ENCODE measurements around the gene GATB.

The GATB gene

GRCh38 chr4:151797853-151798252 is 37.0 kb upstream of the GATB start:
- no peaks in the 10 kb centered on the region for H3F3A ChIP-seq (ENCODE audit: insufficient read depth, low read length)
- H3K4me1 ChIP-seq (ENCODE audit: insufficient read depth, low read length, severe bottlenecking): no peaks in the 10 kb centered on the region
- no peak overlapping the region for H3K4me2 ChIP-seq (ENCODE audit: low read length)
- no peaks in the 10 kb centered on the region for H3K9me3 ChIP-seq (ENCODE audit: low read length)
- H3K4me3 ChIP-seq (ENCODE audit: low read depth, low read length, poor library complexity, severe bottlenecking): no peak overlapping the region
- no peak overlapping the region for H2AFZ ChIP-seq (ENCODE audit: low read length)
- no peak overlapping the region for H3K9ac ChIP-seq (ENCODE audit: low read length)
- no peaks in the 10 kb centered on the region for H3K36me3 ChIP-seq (ENCODE audit: insufficient read depth, low read length)
- no peaks in the 10 kb centered on the region for H3K79me2 ChIP-seq (ENCODE audit: insufficient read depth, low read length)
- H4K20me1 ChIP-seq (ENCODE audit: insufficient read depth, low read length): no peaks in the 10 kb centered on the region
- TF ChIP-seq EZH2 (IDR thresholded peaks at IDR 0.05; ENCODE audit: borderline replicate concordance, low read length): no peak
- TF ChIP-seq CTCF (IDR thresholded peaks at IDR 0.05; ENCODE audit: low read length): no peak
- H3K9me2 ChIP-seq (ENCODE audit: low read depth, low read length): no peaks in the 10 kb centered on the region
- no peaks in the 10 kb centered on the region for H3K27me3 ChIP-seq (ENCODE audit: insufficient read depth, low read length)
- no peak overlapping the region for H3K27ac ChIP-seq (ENCODE audit: low read depth, low read length, poor library complexity, severe bottlenecking)

- H3K4me3 ChIP-seq (ENCODE audit: low read depth, low read length, poor library complexity, severe bottlenecking): no peak overlapping the region
- no peak for TF ChIP-seq CTCF (IDR thresholded peaks at IDR 0.05; ENCODE audit: low read length)
- no peak for TF ChIP-seq EZH2 (IDR thresholded peaks at IDR 0.05; ENCODE audit: borderline replicate concordance, low read length)
- H3K27me3 ChIP-seq (ENCODE audit: insufficient read depth, low read length): no peaks in the 10 kb centered on the region
- H3K9me2 ChIP-seq (ENCODE audit: low read depth, low read length): no peaks in the 10 kb centered on the region
- no peaks in the 10 kb centered on the region for H3K4me1 ChIP-seq (ENCODE audit: insufficient read depth, low read length, severe bottlenecking)
- no peaks in the 10 kb centered on the region for H3K9me3 ChIP-seq (ENCODE audit: low read length)
- H3K27ac ChIP-seq (ENCODE audit: low read depth, low read length, poor library complexity, severe bottlenecking): no peak overlapping the region
- H2AFZ ChIP-seq (ENCODE audit: low read length): no peak overlapping the region
- H3K4me2 ChIP-seq (ENCODE audit: low read length): no peak overlapping the region
- no peaks in the 10 kb centered on the region for H3K79me2 ChIP-seq (ENCODE audit: insufficient read depth, low read length)
- no peaks in the 10 kb centered on the region for H4K20me1 ChIP-seq (ENCODE audit: insufficient read depth, low read length)
- no peaks in the 10 kb centered on the region for H3F3A ChIP-seq (ENCODE audit: insufficient read depth, low read length)
- H3K9ac ChIP-seq (ENCODE audit: low read length): no peak overlapping the region
- H3K36me3 ChIP-seq (ENCODE audit: insufficient read depth, low read length): no peaks in the 10 kb centered on the region
Measured at GRCh38 chr4:151797131-151797530, 36.3 kb upstream of the GATB start.

- Histone ChIP-seq H3K9me2 (ENCODE audit: low read depth, low read length) (no peaks in the 10 kb centered on the region), H3K9me3 (ENCODE audit: low read length) (no peaks in the 10 kb centered on the region), H3K36me3 (ENCODE audit: insufficient read depth, low read length) (no peaks in the 10 kb centered on the region), H3K4me3 (ENCODE audit: low read depth, low read length, poor library complexity, severe bottlenecking) (no peak overlapping the region), H3K9ac (ENCODE audit: low read length) (no peak overlapping the region), H3K4me1 (ENCODE audit: insufficient read depth, low read length, severe bottlenecking) (no peaks in the 10 kb centered on the region), H3F3A (ENCODE audit: insufficient read depth, low read length) (no peaks in the 10 kb centered on the region), H2AFZ (ENCODE audit: low read length) (no peak overlapping the region), H3K79me2 (ENCODE audit: insufficient read depth, low read length) (no peaks in the 10 kb centered on the region), H4K20me1 (ENCODE audit: insufficient read depth, low read length) (no peaks in the 10 kb centered on the region), H3K4me2 (ENCODE audit: low read length) (no peak overlapping the region), H3K27me3 (ENCODE audit: insufficient read depth, low read length) (no peaks in the 10 kb centered on the region), H3K27ac (ENCODE audit: low read depth, low read length, poor library complexity, severe bottlenecking) (no peak overlapping the region)
- TF ChIP-seq CTCF (IDR thresholded peaks at IDR 0.05; ENCODE audit: low read length) (no peak), EZH2 (IDR thresholded peaks at IDR 0.05; ENCODE audit: borderline replicate concordance, low read length) (no peak)
Measured at GRCh38 chr4:151796106-151796505, 35.3 kb upstream of the GATB start.
